Adrenal gland (tissue), 5 donors: ENCODE measurements around the gene SHANK2.

Experiments
- CTCF ChIP-seq, 6 experiments: fragments of 450-650 bp in 4 of 6; fragments of 200-600 bp in 2 of 6; sonication (generic) in 1 of 6; IDR thresholded peaks; 1 replicate in 5 of 6; 2 replicates in 1 of 6; pipeline versions ENCODE4 v1.5.1 to v1.8.0; 2016 to 2021; ENCODE audit warnings: antibody characterized with exemption in 6 of 6, mild to moderate bottlenecking in 2 of 6, moderate library complexity in 1 of 6
- POLR2A ChIP-seq, 2 donors: fragments of 450-650 bp; IDR thresholded peaks; one replicate each; pipeline ENCODE4 v1.6.1; 2017; ENCODE audit warnings: antibody characterized with exemption in 2 of 2, mild to moderate bottlenecking in 2 of 2, moderate library complexity in 1 of 2
- donor health status: DM: no; HTN: no; CAD: no.

- TF ChIP-seq CTCF (IDR thresholded peaks at IDR 0.05) (no peak), POLR2A (IDR thresholded peaks at IDR 0.05) (no peak)
These were observed 38.5 kb downstream of the SHANK2 start for GRCh38 chr11:71213696-71214552.
